H1 (cell line): ENCODE results near the gene PFKP. TPM values are rescaled to one million over a fixed set of nuclear protein-coding genes. Genes with fewer than 3 reads are reported as not detected.

ENCODE experiments used
- CTCF ChIA-PET: fragments of 300-600 bp; sonication (Branson Sonifier 250); formaldehyde crosslinking; loops from one replicate; lab custom pipeline; 2021; ENCODE audit not compliant: partially characterized antibody; lab: Charles Lee
- POLR2A ChIA-PET: fragments of 300-600 bp; sonication (Branson Sonifier 250); formaldehyde crosslinking; loops from one replicate; lab custom pipeline; 2021; ENCODE audit warnings: inconsistent platforms; ENCODE audit not compliant: partially characterized antibody; lab: Charles Lee
- DNase-seq, 2 experiments: peaks; one replicate each; pipeline versions ENCODE4 v3.0.0 to v3.0.0-alpha.2; 2010 to 2022; ENCODE audit warnings: low spot score in 2 of 2, low read depth in 1 of 2, mixed read lengths in 1 of 2
- FAIRE-seq: peaks from 2 replicates; lab custom pipeline; 2011; peaks lifted over from hg19 to GRCh38; lab: Jason Lieb, UNC
- H2AFZ ChIP-seq: 2 replicates; pipeline ENCODE4 v1.8.1; 2012; ENCODE audit warnings: low read length, inconsistent platforms
- H2AK5ac ChIP-seq: 2 replicates; pipeline ENCODE4 v1.6.1; 2013; ENCODE audit warnings: low read depth, low read length
- H2BK120ac ChIP-seq: replicated peaks from 2 replicates; pipeline ENCODE3; 2013; ENCODE audit warnings: low read depth, low read length, inconsistent platforms
- H2BK12ac ChIP-seq: 2 replicates; pipeline ENCODE4 v1.6.1; 2013; ENCODE audit warnings: low read depth, low read length
- H2BK15ac ChIP-seq: 2 replicates; pipeline ENCODE4 v1.6.1; 2013; ENCODE audit warnings: low read length
- H2BK20ac ChIP-seq: 2 replicates; pipeline ENCODE4 v1.6.1; 2013; ENCODE audit warnings: low read length
- H2BK5ac ChIP-seq: 2 replicates; pipeline ENCODE4 v1.6.1; 2013; ENCODE audit warnings: low read depth, low read length
- H3K14ac ChIP-seq: 2 replicates; pipeline ENCODE4 v1.6.1; 2013; ENCODE audit warnings: inconsistent platforms; ENCODE audit not compliant: insufficient read length
- H3K18ac ChIP-seq: 2 replicates; pipeline ENCODE4 v1.6.1; 2013; ENCODE audit warnings: low read length; ENCODE audit errors: extremely low read depth
- H3K23ac ChIP-seq: 2 replicates; pipeline ENCODE4 v1.6.1; 2013; ENCODE audit warnings: inconsistent platforms; ENCODE audit not compliant: insufficient read length
- H3K23me2 ChIP-seq: 2 replicates; pipeline ENCODE4 v1.6.1; 2013; ENCODE audit warnings: low read depth, low read length
- H3K27ac ChIP-seq: 2 replicates; pipeline ENCODE4 v1.6.1; 2011; ENCODE audit warnings: low read depth, low read length, inconsistent platforms
- H3K27me3 ChIP-seq, 4 experiments: replicated peaks in 1 of 4; 1 replicate in 1 of 4; 2 replicates in 3 of 4; pipeline versions ENCODE4 v1.6.1 to v1.8.1; 2011 to 2013; ENCODE audit warnings: low read length in 3 of 4, mild to moderate bottlenecking in 3 of 4, inconsistent platforms in 2 of 4, mixed read lengths in 2 of 4, moderate library complexity in 1 of 4; ENCODE audit not compliant: control insufficient read depth in 3 of 4, insufficient read depth in 3 of 4; ENCODE audit errors: extremely low read depth in 1 of 4
- H3K36me3 ChIP-seq, 4 experiments: 2 replicates each; pipeline versions ENCODE4 v1.6.1 to v1.8.1; 2011 to 2013; ENCODE audit warnings: mild to moderate bottlenecking in 4 of 4, low read length in 3 of 4, moderate library complexity in 2 of 4, control low read depth in 1 of 4, inconsistent platforms in 1 of 4; ENCODE audit not compliant: insufficient read depth in 4 of 4, control insufficient read depth in 2 of 4
- H3K4ac ChIP-seq: replicated peaks from 2 replicates; pipeline ENCODE3; 2013; ENCODE audit warnings: low read length, low read depth, mixed read lengths, inconsistent platforms; ENCODE audit not compliant: insufficient read length
- H3K4me1 ChIP-seq, 4 experiments: replicated peaks in 1 of 4; 1 replicate in 1 of 4; 2 replicates in 3 of 4; pipeline versions ENCODE4 v1.6.1 to v1.8.1; 2011 to 2013; ENCODE audit warnings: low read length in 3 of 4, inconsistent platforms in 2 of 4, mixed read lengths in 1 of 4; ENCODE audit not compliant: insufficient read depth in 4 of 4, control insufficient read depth in 3 of 4
- H3K4me2 ChIP-seq, 2 experiments: 2 replicates each; pipeline versions ENCODE4 v1.6.1 to v1.8.1; 2011 to 2013; ENCODE audit warnings: low read depth in 2 of 2, low read length in 2 of 2, control low read depth in 1 of 2, inconsistent platforms in 1 of 2, mild to moderate bottlenecking in 1 of 2; ENCODE audit not compliant: insufficient read depth in 1 of 2
- H3K4me3 ChIP-seq, 4 experiments: fragments of 200-600, 300-600 bp in 1 of 4; sonication (generic), shearing (Covaris generic), sonication (Bioruptor Twin) in 1 of 4; 2 replicates each; pipeline versions ENCODE4 v1.5.1 to v1.8.1; 2011 to 2016; ENCODE audit warnings: low read length in 4 of 4, low read depth in 3 of 4, control low read depth in 2 of 4, inconsistent platforms in 2 of 4, mild to moderate bottlenecking in 2 of 4, mixed read lengths in 1 of 4, moderate library complexity in 1 of 4; ENCODE audit not compliant: insufficient read depth in 2 of 4; ENCODE audit errors: extremely low read depth in 1 of 4
- H3K56ac ChIP-seq: replicated peaks from 2 replicates; pipeline ENCODE3; 2013; ENCODE audit warnings: low read depth, mild to moderate bottlenecking, mixed read lengths, low read length, inconsistent platforms; ENCODE audit not compliant: insufficient read length
- H3K79me1 ChIP-seq: 2 replicates; pipeline ENCODE4 v1.6.1; 2013; ENCODE audit warnings: low read depth, low read length, control low read depth
- H3K79me2 ChIP-seq, 2 experiments: 2 replicates each; pipeline versions ENCODE4 v1.6.1 to v1.8.1; 2012 to 2013; ENCODE audit warnings: low read length in 2 of 2, mild to moderate bottlenecking in 2 of 2, inconsistent platforms in 1 of 2; ENCODE audit not compliant: insufficient read depth in 2 of 2, control insufficient read depth in 1 of 2
- H3K9ac ChIP-seq, 4 experiments: replicated peaks in 1 of 4; 1 replicate in 1 of 4; 2 replicates in 3 of 4; pipeline versions ENCODE4 v1.6.1 to v1.8.1; 2011 to 2013; ENCODE audit warnings: low read depth in 3 of 4, low read length in 3 of 4, control low read depth in 2 of 4, mild to moderate bottlenecking in 2 of 4, moderate library complexity in 2 of 4, inconsistent platforms in 1 of 4; ENCODE audit errors: extremely low read depth in 1 of 4
- H3K9me3 ChIP-seq, 2 experiments: 2 replicates each; pipeline versions ENCODE4 v1.6.1 to v1.8.1; 2012 to 2013; ENCODE audit warnings: mild to moderate bottlenecking in 2 of 2, moderate library complexity in 2 of 2, control low read depth in 1 of 2, inconsistent platforms in 1 of 2, low read depth in 1 of 2, low read length in 1 of 2, mixed read lengths in 1 of 2; ENCODE audit not compliant: insufficient read depth in 2 of 2
- H4K20me1 ChIP-seq, 2 experiments: replicated peaks in 1 of 2; 2 replicates each; pipeline versions ENCODE3 to v1.8.1; 2011 to 2013; ENCODE audit warnings: inconsistent platforms in 2 of 2, low read length in 2 of 2, mild to moderate bottlenecking in 1 of 2; ENCODE audit not compliant: insufficient read depth in 2 of 2, control insufficient read depth in 1 of 2
- H4K5ac ChIP-seq: 2 replicates; pipeline ENCODE4 v1.6.1; 2013; ENCODE audit warnings: low read length, low read depth, mixed read lengths, inconsistent platforms; ENCODE audit not compliant: insufficient read length
- H4K8ac ChIP-seq: 2 replicates; pipeline ENCODE4 v1.8.0; 2013; ENCODE audit warnings: mild to moderate bottlenecking, moderate library complexity, low read length, inconsistent platforms; ENCODE audit not compliant: insufficient read depth; ENCODE audit errors: extremely low read depth
- H4K91ac ChIP-seq: replicated peaks from 2 replicates; pipeline ENCODE3; 2013; ENCODE audit warnings: low read length, mixed read lengths, inconsistent platforms; ENCODE audit not compliant: insufficient read length
- ASH2L ChIP-seq: fragments of 200-600, 300-600 bp; sonication (generic); IDR thresholded peaks from one replicate; pipeline ENCODE4 v1.7.1; 2017; ENCODE audit warnings: low read length
- BACH1 ChIP-seq: IDR thresholded peaks from 2 replicates; pipeline ENCODE4 v1.6.1; 2012; ENCODE audit warnings: low read length, improper control_type of control experiment
- CTBP2 ChIP-seq: IDR thresholded peaks from 2 replicates; pipeline ENCODE4 v1.7.0; 2011; ENCODE audit warnings: borderline replicate concordance, mild to moderate bottlenecking, moderate library complexity, mixed read lengths, low read length; ENCODE audit not compliant: insufficient read depth, insufficient read length
- JUND ChIP-seq: IDR thresholded peaks from 2 replicates; pipeline ENCODE4 v1.6.1; 2011; ENCODE audit warnings: mild to moderate bottlenecking, improper control_type of control experiment, low read length
- KDM1A ChIP-seq: fragments of 200-600, 300-600 bp; sonication (generic); IDR thresholded peaks from 2 replicates; pipeline ENCODE4 v1.7.1; 2016; ENCODE audit warnings: mild to moderate bottlenecking, low read length, borderline replicate concordance
- NANOG ChIP-seq: IDR thresholded peaks from 2 replicates; pipeline ENCODE4 v1.6.1; 2011; ENCODE audit warnings: low read length, low read depth, mild to moderate bottlenecking, inconsistent platforms; ENCODE audit not compliant: insufficient read depth, poor library complexity, severe bottlenecking
- PHF8 ChIP-seq: fragments of 200-600 bp; sonication (generic); conservative IDR thresholded peaks from 2 replicates; pipeline ENCODE4 v1.7.1; 2012; ENCODE audit warnings: low read depth, mild to moderate bottlenecking, inconsistent platforms, low read length, moderate library complexity
- SAP30 ChIP-seq: fragments of 300-600 bp; sonication (generic); IDR thresholded peaks from 2 replicates; pipeline ENCODE4 v1.7.1; 2012; ENCODE audit warnings: low read length, moderate library complexity, mild to moderate bottlenecking, inconsistent platforms; ENCODE audit not compliant: insufficient read depth, insufficient replicate concordance
- WGBS, 2 experiments: shearing (Covaris generic) in 1 of 2; methylation state at CpG; one replicate each; pipeline versions ENCODE4 v1.1.6 to v1.1.7; 2013 to 2015; ENCODE audit warnings: low lambda C conversion rate in 2 of 2, mixed read lengths in 2 of 2, inconsistent platforms in 1 of 2, low coverage in 1 of 2, missing lambda C conversion rate in 1 of 2; ENCODE audit not compliant: insufficient replicate concordance in 2 of 2, insufficient coverage in 1 of 2, insufficient read length in 1 of 2; ENCODE audit errors: extremely low coverage in 1 of 2, missing lambda C conversion rate in 1 of 2; 5-methylcytosine and 5-hydroxymethylcytosine counted together
- polyA plus RNA-seq, 7 experiments: library from polyadenylated mRNA; depleted of rRNA in 3 of 7; stranded (reverse) in 5 of 7; unstranded in 2 of 7; fragments of >200 nt in 5 of 7; fragments of 200-250 nt in 2 of 7; gene quantifications; 1 replicate in 5 of 7; 2 replicates in 1 of 7; 4 replicates in 1 of 7; pipeline versions ENCODE4 v1.2.1 to v1.2.3, GENCODE V29; 2011 to 2013; ENCODE audit warnings: missing spikeins in 2 of 7, mixed read lengths in 2 of 7
- total RNA-seq: library from RNA; stranded (reverse); fragmentation: NEBNext Ultra II Directional; extraction: Animal tissue kit (Norgen Biotek cat#: 25700); gene quantifications from 2 replicates; pipeline ENCODE4 v1.2.1, GENCODE V29; 2021
- TF ChIP-seq, protein P1 (sequence below), 3 experiments: IDR thresholded peaks; 1 replicate in 2 of 3; 2 replicates in 1 of 3; pipeline versions ENCODE4 v1.5.1 to v1.6.1; 2011; ENCODE audit warnings: low read length in 3 of 3, mild to moderate bottlenecking in 3 of 3, inconsistent platforms in 2 of 3, low read depth in 1 of 3, moderate library complexity in 1 of 3; ENCODE audit not compliant: insufficient read depth in 1 of 3; ENCODE audit errors: control extremely low read depth in 1 of 3

Gene PFKP
- total and polyA plus RNA-seq, 2 of the 8 experiments (the other 6 are each of a cell fraction or from before 2014, with no cell fraction given) = 51.2 to 128 TPM

DNA sequence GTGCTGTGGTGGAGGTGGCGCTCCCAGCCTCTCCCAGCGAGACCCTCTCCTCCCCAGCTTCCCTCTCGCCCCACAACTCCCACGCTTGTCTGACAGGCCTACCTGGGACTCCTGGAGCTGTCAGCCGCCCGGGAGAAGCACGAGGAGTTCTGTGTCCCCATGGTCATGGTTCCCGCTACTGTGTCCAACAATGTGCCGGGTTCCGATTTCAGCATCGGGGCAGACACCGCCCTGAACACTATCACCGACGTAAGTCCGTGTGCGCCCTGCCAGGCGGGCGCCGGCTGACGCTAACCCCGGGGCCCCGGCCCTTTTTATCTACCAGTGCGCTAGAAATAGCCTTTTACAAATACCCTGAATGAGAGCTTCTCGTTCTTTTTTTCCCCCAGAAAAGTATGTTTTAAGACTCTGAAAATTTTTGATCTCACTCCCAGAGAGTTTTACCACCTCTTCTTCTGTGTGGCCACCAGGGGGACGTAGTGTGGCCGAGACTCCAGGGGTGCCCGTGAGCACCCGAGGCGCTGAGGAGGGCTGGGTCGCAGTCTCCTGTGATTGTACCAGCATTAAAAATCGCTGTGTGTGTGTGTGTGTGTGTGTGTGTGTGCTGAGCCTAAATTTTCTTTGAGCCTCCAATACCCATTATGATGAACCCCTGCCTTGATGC lies 52.6 kb downstream of the PFKP start:
- Histone ChIP-seq H2AFZ (no peak overlapping the region), H3K79me2 (no peaks in the 10 kb centered on the region), H3K4me3 (no peak overlapping the region), H3K23me2 (no peaks in the 10 kb centered on the region), H2BK5ac (0 out of 2 replicates have a peak overlapping the region, but pooled peaks have one; percentile 49), H3K79me1 (no peaks in the 10 kb centered on the region), H3K27me3 (no peaks in the 10 kb centered on the region), H4K20me1 (peaks cover 6 to 8% of the 10 kb centered on the region in 2 experiments), H3K9me3 (no peaks in the 10 kb centered on the region), H3K23ac (no peak overlapping the region), H4K8ac (no peak overlapping the region), H2BK15ac (no peak overlapping the region), H2BK20ac (no peak overlapping the region), H3K4me1 (no peaks in the 10 kb centered on the region), H3K4ac (no peak overlapping the region), H2BK12ac (no peak overlapping the region), H3K14ac (no peak overlapping the region), H2BK120ac (no peak overlapping the region), H3K36me3 (peaks cover 19 to 77% (median 48%) of the 10 kb centered on the region in 4 experiments), H3K9ac (no peak overlapping the region), H3K4me2 (no peak overlapping the region), H3K27ac (no peak overlapping the region), H3K18ac (no peak overlapping the region), H4K5ac (no peak overlapping the region), H4K91ac (no peak overlapping the region), H2AK5ac (no peak overlapping the region), H3K56ac (no peak overlapping the region)
- WGBS, 2 experiments = 92% methylated on average over 30 of the region's 31 CpGs; no CpG with 5 or more reads in 1 of the 2 experiments
- FAIRE-seq (no peak), DNase-seq (no peak)
- POLR2A ChIA-PET = no interaction called here
- CTCF ChIA-PET = interaction anchor here (0.6 to 5.0 kb wide), 9 partner anchors 8 to 50 kb away, joined by 3 to 47 read pairs (median 4); no protein-coding TSS in a partner anchor
- no peak for TF ChIP-seq BACH1
- TF ChIP-seq KDM1A = no peak
- no peak for TF ChIP-seq CTBP2
- TF ChIP-seq SAP30 = no peak
- no peak for TF ChIP-seq JUND
- TF ChIP-seq ASH2L = no peak
- no peak for TF ChIP-seq NANOG
- TF ChIP-seq, protein P1, sequence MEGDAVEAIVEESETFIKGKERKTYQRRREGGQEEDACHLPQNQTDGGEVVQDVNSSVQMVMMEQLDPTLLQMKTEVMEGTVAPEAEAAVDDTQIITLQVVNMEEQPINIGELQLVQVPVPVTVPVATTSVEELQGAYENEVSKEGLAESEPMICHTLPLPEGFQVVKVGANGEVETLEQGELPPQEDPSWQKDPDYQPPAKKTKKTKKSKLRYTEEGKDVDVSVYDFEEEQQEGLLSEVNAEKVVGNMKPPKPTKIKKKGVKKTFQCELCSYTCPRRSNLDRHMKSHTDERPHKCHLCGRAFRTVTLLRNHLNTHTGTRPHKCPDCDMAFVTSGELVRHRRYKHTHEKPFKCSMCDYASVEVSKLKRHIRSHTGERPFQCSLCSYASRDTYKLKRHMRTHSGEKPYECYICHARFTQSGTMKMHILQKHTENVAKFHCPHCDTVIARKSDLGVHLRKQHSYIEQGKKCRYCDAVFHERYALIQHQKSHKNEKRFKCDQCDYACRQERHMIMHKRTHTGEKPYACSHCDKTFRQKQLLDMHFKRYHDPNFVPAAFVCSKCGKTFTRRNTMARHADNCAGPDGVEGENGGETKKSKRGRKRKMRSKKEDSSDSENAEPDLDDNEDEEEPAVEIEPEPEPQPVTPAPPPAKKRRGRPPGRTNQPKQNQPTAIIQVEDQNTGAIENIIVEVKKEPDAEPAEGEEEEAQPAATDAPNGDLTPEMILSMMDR (IDR thresholded peaks at IDR 0.05; ENCODE audit: control extremely low read depth in 1 of 3, insufficient read depth in 1 of 3, low read depth in 1 of 3, low read length in 3 of 3) = peak; percentile 51 to 55 (median 55)
- TF ChIP-seq PHF8 = no peak
